ENCODE results near the gene CLASP1.

CLASP1 gene

GRCh38 chr2:121363632-121364420 is 285.4 kb downstream of the CLASP1 start:
- TF ChIP-seq EZH2 (IDR thresholded peaks at IDR 0.05; ENCODE audit: borderline replicate concordance, low read length) = no peak
- no peak for TF ChIP-seq CTCF (IDR thresholded peaks at IDR 0.05; ENCODE audit: low read length)
- H2AFZ ChIP-seq (ENCODE audit: low read length) = no peak overlapping the region
- no peak overlapping the region for H3K27ac ChIP-seq (ENCODE audit: low read depth, low read length, poor library complexity, severe bottlenecking)
- H3K4me3 ChIP-seq (ENCODE audit: low read depth, low read length, poor library complexity, severe bottlenecking) = no peak overlapping the region
- H3K9me3 ChIP-seq (ENCODE audit: low read length) = no peaks in the 10 kb centered on the region
- no peak overlapping the region for H3K9ac ChIP-seq (ENCODE audit: low read length)
- no peaks in the 10 kb centered on the region for H3K27me3 ChIP-seq (ENCODE audit: insufficient read depth, low read length)
- H4K20me1 ChIP-seq (ENCODE audit: insufficient read depth, low read length) = no peaks in the 10 kb centered on the region
- H3K4me1 ChIP-seq (ENCODE audit: insufficient read depth, low read length, severe bottlenecking) = no peaks in the 10 kb centered on the region
- no peaks in the 10 kb centered on the region for H3K9me2 ChIP-seq (ENCODE audit: low read depth, low read length)
- no peaks in the 10 kb centered on the region for H3K79me2 ChIP-seq (ENCODE audit: insufficient read depth, low read length)
- H3K4me2 ChIP-seq (ENCODE audit: low read length) = no peak overlapping the region
- H3K36me3 ChIP-seq (ENCODE audit: insufficient read depth, low read length) = peaks cover 83% of the 10 kb centered on the region
- no peaks in the 10 kb centered on the region for H3F3A ChIP-seq (ENCODE audit: insufficient read depth, low read length)

- H3K4me2 ChIP-seq (ENCODE audit: low read length) = no peak overlapping the region
- H3K9ac ChIP-seq (ENCODE audit: low read length) = no peak overlapping the region
- peaks cover 84% of the 10 kb centered on the region for H3K36me3 ChIP-seq (ENCODE audit: insufficient read depth, low read length)
- H4K20me1 ChIP-seq (ENCODE audit: insufficient read depth, low read length) = no peaks in the 10 kb centered on the region
- H2AFZ ChIP-seq (ENCODE audit: low read length) = no peak overlapping the region
- no peaks in the 10 kb centered on the region for H3K4me1 ChIP-seq (ENCODE audit: insufficient read depth, low read length, severe bottlenecking)
- H3K27me3 ChIP-seq (ENCODE audit: insufficient read depth, low read length) = no peaks in the 10 kb centered on the region
- TF ChIP-seq EZH2 (IDR thresholded peaks at IDR 0.05; ENCODE audit: borderline replicate concordance, low read length) = no peak
- TF ChIP-seq CTCF (IDR thresholded peaks at IDR 0.05; ENCODE audit: low read length) = no peak
- no peaks in the 10 kb centered on the region for H3K9me3 ChIP-seq (ENCODE audit: low read length)
- H3K9me2 ChIP-seq (ENCODE audit: low read depth, low read length) = no peaks in the 10 kb centered on the region
- no peak overlapping the region for H3K27ac ChIP-seq (ENCODE audit: low read depth, low read length, poor library complexity, severe bottlenecking)
- H3K79me2 ChIP-seq (ENCODE audit: insufficient read depth, low read length) = no peaks in the 10 kb centered on the region
- H3F3A ChIP-seq (ENCODE audit: insufficient read depth, low read length) = no peaks in the 10 kb centered on the region
- H3K4me3 ChIP-seq (ENCODE audit: low read depth, low read length, poor library complexity, severe bottlenecking) = no peak overlapping the region
These were observed 286.5 kb downstream of the CLASP1 start for GRCh38 chr2:121362774-121363173.

- Histone ChIP-seq H2AFZ (ENCODE audit: low read length) (no peak overlapping the region), H3K9me2 (ENCODE audit: low read depth, low read length) (no peaks in the 10 kb centered on the region), H4K20me1 (ENCODE audit: insufficient read depth, low read length) (no peaks in the 10 kb centered on the region), H3K4me3 (ENCODE audit: low read depth, low read length, poor library complexity, severe bottlenecking) (no peak overlapping the region), H3K4me1 (ENCODE audit: insufficient read depth, low read length, severe bottlenecking) (no peaks in the 10 kb centered on the region), H3K79me2 (ENCODE audit: insufficient read depth, low read length) (no peaks in the 10 kb centered on the region), H3K9me3 (ENCODE audit: low read length) (no peaks in the 10 kb centered on the region), H3K27ac (ENCODE audit: low read depth, low read length, poor library complexity, severe bottlenecking) (no peak overlapping the region), H3K27me3 (ENCODE audit: insufficient read depth, low read length) (no peaks in the 10 kb centered on the region), H3K4me2 (ENCODE audit: low read length) (no peak overlapping the region), H3F3A (ENCODE audit: insufficient read depth, low read length) (no peaks in the 10 kb centered on the region), H3K36me3 (ENCODE audit: insufficient read depth, low read length) (peaks cover 84% of the 10 kb centered on the region), H3K9ac (ENCODE audit: low read length) (no peak overlapping the region)
- no peak for TF ChIP-seq CTCF (IDR thresholded peaks at IDR 0.05; ENCODE audit: low read length)
- no peak for TF ChIP-seq EZH2 (IDR thresholded peaks at IDR 0.05; ENCODE audit: borderline replicate concordance, low read length)
These were observed 287.0 kb downstream of the CLASP1 start for GRCh38 chr2:121362226-121362625.

Data from OCI-LY1 (cell line).